ENCODE data around the gene SLCO1A2.
A peak's percentile ranks its signal among the peaks of the same experiment; 100 is the strongest.
"Not testable (repeated sequence)": the region's sequence is repeated elsewhere in the genome, so short reads cannot be mapped to it uniquely, and the experiment has no call there.

SLCO1A2 gene

DNA sequence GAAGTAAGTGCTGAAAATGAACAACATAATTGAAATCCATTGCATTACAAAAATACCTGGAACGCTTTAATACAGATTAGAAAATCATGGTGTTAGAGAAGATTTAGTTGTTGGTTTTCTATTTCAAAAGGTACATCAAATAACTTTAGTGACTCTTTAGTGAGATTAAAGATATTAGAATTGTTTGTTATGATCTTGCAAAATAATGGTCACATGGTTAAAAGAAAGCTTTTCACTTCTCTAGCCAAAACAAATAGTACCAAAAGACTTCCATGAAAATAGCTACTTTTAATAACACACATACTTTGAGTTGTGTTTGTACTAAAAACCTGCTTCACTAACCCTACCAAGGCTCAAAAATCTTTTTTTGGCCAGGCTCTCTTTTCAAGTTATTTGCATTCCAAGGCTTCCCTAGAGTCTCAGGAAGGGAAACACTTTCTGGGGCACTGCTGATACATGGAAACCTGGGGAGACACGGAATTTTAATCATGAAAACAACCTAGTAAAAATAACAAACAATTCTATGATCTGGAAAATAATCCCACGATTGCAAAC, at the start of gene SLCO1A2:
SLCO1A2 (minus strand) TSS at position 147 of the 555 bp plus-strand sequence. CDS start 270 bp downstream, outside the sequence.
- DNase-seq: no peak

DNA sequence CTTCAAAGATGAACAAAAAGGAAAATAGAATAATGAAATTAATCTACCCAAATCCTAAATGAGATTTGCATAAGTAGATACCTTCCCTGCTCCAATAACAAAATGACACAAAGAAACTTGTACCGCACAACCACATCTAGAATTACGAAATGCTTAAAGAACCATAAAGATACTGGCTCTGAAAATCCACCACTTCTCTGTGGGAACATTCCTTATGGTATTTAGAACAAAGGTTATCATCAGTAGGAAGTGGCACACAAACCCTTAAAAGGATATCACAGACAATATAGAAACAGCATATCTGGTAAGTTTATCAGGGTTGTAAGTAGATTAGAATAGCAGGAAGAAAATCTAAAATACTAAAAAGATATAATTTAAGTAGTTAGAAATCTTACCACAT, 49.5 kb upstream of the SLCO1A2 start:
- peak; percentile 19 for DNase-seq

DNA sequence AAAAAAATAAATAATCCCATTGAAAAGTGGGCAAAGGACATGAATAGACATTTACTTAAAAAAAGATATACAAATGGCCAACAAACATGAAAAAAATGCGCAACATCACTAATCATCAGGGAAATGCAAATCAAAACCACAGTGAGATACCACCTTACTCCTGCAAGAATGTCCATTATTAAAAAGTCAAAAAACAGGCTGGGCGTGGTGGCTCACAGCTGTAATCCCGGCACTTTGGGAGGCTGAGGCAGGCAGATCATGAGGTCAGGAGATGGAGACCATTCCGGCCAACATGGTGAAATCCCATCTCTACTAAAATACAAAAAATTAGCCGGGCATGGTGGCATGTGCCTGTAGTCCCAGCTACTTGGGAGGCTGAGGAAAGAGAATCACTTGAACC, 46.6 kb upstream of the SLCO1A2 start:
- not testable (repeated sequence) for DNase-seq

DNA sequence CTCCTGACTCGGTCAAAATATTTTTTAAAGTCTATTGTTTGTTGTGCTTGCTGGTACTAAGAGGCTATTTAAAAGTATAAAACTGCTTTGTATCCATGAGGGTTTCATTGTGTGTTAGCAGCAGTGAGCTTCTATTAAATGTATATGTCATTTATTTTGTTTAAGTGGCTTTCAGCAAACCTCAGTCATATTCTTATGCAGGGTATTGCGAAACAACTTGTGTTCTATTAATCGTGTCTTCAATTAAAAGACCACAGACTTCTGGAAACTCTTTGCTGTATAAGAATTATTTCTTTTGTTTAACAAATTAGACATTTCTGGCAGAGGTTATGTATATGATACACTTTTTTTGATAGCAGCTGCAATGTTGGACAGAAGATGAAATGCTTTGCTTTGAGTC, 44.5 kb upstream of the SLCO1A2 start:
- no peak for DNase-seq

DNA sequence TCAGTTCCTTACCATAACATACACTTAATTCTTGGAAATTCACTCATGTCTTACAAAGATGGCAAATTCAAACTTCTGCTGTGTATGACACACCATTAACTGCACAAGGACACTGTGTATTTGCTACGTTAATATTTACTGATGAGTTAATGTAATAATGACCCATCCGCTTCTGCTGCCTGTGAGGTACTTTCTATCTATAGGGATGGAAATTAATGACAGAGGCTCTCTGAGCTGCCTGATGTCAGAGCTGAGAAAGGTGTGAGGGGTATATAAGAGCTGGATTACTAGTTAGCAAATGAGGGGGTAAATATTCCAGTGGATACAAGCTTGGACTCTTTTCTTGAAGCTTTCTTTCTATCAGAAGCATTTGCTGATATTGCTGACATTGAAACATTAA, 37.9 kb upstream of the SLCO1A2 start, which contains the start of gene IAPP:
IAPP (plus strand) TSS at position 301 of the 400 bp plus-strand sequence. CDS start 450 bp downstream, outside the sequence.
- peak; percentile 25 for DNase-seq

DNA sequence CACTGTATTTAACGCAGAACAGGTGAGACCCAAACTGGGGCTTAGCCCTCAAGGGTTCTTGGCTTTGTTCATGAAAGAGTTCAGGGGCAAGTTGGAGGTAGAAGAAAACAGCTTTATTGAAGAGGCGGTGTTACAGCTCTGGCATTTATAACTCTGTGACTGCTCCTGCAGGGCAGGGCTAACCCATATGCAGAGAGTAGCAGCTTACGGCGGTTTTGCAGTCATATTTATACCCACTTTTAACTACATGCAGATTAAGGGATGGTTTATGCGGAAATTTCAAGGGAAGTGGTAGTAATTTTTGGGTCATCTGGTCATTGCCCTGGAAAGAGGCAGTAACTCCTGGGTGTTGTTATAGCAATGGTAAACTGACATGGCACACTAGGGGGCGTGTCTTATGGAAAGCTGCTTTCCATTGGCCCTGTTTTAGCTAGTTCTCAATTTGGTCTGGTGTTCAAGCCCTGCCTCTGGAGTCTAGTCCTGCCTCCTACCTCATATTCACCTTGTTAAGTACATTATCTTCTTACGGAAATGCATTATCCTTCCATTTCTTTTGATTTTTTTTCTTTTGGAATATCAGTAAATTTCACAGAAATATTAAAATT, 36.2 kb upstream of the SLCO1A2 start:
- DNase-seq: peak; percentile 24

DNA sequence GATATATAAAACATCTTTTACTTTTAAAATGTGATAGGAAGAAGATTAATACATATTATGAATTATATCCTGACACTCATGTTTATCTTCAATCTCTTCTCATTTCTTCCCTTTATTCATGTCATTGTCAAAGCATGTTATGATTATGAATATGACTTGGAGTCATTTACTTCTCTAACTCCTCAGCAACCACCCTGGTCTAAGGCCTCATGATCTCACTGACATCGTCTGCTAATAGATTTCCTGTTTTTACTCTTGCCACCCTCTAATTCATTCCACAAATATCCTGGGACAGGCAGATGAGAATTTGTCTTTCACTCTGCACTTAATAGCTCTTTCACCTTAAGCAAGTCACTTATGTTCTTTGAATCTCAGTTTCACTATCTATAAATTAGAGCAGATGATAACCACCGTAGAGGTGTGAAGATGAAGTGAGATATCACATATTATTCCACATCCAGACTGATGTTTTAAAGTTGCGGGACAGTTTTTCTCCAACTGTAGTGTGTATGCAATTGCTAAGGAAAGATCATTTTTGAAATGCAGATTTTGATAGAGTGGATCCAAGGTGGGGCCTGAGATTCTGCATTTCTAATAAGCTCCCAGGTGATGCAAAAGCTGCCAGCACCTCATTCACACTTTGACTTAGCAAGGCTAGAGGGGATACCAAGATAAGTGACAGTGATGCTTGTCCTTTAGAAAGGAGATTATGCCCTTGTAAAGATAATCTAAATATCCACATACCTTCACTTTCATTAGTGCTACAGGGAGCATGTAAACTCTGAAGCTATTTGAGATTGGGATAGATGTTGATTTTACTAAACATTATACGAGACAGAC, 34.6 kb upstream of the SLCO1A2 start:
- no peak for DNase-seq

- DNase-seq: not testable (repeated sequence)
Measured at GRCh38 chr12:21360632-21361031, 25.9 kb upstream of the SLCO1A2 start.

DNA sequence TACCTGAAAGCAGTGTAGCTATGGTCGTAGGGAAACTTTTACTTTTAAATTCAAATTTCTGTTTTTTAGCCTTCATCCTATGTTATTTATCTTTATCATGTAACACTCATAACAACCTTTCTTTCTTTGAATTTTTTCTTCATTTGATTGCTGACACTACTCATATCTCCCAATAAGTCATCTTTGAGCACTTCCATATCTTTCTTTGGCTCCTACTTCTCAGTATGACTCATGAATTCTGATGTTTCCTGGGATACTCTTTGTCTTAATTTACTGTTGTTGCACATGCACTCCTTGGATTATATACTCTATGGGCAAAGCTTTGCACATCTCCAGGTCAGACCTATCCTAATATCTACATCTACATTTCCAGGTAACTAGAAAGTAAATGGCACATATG, 19.9 kb upstream of the SLCO1A2 start:
- DNase-seq: no peak

GRCh38 chr12:21353948-21354347, 19.2 kb upstream of the SLCO1A2 start:
- DNase-seq: no peak

- no peak for DNase-seq
Measured at GRCh38 chr12:21353487-21353886, 18.8 kb upstream of the SLCO1A2 start.

- peak; percentile 85 for DNase-seq
Measured at GRCh38 chr12:21350975-21351374, 16.3 kb upstream of the SLCO1A2 start.

- no peak for DNase-seq
Measured at GRCh38 chr12:21346542-21347205, 12.0 kb upstream of the SLCO1A2 start.

DNA sequence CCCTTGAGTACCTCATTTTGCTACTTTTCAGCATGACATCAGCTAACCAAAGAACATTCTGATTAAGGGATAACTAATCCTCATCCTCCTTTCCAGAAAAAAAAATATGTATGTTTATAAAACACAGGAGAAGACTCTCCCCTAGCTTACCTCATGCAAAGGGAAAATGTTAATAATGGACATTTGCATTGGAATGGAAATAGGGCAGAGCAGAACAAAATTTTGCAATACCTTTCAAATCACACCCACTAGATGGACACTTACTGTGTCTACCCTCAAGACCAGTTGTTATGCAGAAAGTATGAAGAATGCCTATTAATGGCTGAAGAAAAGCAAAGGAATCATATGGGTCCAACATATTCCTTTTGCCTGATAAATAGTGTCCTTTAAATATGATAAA, 8.9 kb upstream of the SLCO1A2 start:
- DNase-seq: no peak

DNA sequence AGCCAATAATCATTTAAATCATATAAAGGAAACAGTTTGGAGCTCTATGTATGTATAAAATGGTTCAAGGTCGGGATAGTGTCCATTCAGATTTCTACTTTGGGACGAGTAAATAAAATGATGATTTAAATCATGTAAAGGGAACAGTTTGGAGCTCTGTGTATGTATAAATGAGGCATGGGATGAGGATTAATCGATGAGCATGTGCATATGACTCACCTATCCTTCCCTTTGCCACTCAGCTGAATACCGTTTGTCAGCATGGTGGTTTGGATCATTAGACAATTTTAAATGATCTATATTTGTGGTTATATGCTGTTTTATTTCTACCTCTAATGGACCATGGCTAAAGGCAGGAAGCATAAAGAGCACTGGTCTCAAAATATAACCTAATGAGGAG, 7.1 kb upstream of the SLCO1A2 start:
- no peak for DNase-seq

DNA sequence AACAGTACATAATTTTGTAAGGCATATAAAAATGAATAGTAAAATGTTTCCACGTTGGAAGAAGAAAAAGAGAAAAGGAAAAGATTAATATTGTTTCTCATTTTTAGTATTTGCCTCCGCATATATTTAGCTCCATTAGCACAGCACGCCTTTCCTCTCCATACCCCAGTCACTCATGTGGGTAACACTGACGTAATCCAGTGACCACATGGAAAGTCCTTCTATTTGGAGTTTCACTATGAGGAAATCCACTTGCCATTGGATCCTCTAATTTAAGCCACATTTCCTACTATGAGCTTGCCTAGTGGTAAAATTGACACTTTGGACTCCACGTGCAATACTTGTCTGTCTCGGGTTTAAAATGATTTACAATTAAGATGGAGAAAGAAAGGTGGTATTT, 5.7 kb upstream of the SLCO1A2 start:
- no peak for DNase-seq

GRCh38 chr12:21339921-21340320, 5.2 kb upstream of the SLCO1A2 start:
- no peak for DNase-seq

DNA sequence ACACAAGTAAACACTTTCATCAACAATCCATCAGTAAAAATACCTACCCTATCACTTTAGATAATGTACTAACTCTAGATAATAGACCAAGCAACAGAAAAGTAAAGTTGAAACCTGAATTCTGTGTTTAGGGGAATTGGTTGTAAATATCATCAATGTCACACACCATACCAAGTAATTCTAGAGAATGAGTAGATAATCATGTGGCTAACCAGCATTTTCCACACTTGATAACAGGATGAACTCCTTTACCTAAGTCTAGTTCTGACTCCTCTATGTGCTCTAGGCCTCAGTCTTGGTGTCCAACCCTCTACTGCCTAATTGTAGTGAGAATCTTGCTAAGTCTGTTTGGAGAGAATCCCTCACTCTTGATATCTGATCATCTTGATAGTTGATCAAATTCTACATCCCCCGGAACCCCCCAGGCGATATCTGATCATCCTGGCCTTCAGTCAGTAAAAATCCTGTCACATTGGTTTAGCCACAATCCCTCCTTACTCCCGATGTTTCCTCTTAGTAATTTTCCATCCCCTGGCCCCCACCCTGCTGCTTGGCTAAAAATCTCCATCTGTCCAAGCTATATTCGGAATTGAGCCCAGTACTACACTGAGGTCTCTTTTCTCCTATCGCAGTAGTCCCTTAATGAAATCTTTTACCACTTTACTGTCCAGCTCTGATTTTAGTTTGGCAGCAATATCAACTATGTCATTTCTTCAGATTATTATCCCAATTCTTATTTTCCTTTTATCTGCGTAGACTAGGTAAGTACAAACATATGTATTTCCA, 3.4 kb upstream of the SLCO1A2 start:
- DNase-seq: no peak

DNA sequence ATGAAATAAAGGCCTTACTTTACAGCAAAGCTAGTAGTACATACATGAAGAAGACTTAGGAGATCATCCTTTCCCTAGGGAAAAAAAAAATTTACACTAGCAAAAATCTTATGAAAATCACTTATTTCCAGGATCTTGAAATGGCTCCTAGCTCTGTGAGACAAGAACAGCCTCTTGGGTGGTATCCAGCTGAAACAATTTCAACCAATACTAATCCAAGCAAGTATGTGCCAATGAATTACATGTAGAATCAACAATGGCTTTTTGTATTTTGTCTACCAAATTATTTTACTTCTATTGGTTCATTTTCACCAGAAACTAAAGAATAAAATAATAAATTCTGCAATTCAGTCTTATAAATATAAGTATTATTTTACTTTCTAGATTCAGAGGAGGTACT, 2.7 kb upstream of the SLCO1A2 start:
- no peak for DNase-seq

- peak; percentile 94 for DNase-seq
Measured at GRCh38 chr12:21336656-21337055, 1.9 kb upstream of the SLCO1A2 start.

DNA sequence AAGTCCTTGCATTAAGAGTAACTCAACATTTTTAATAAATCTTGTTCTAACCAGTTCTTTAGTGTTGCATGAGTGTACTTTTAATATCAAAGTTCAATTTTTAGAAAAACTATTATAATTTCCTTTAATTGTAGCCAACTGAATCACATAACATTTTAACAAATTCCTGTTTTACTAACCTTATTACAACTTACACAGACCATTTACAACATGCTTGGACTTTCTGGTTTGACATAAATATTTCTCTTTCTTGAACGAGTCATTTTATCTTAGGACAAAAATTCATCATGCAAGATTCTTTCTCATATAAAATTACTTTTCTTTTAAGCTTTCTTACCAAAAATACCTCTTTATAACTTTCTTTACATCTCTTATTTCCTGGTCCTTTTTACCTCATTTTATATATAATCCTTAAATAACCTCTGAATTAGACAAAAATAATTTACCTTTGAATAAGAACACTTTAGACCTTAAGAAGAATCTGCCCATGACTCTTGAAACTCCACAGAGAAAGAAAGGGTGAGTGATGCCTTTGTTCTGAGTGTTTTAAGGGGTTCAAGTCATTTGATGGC, 3.9 kb downstream of the SLCO1A2 start:
- peak; percentile 74 for DNase-seq

DNA sequence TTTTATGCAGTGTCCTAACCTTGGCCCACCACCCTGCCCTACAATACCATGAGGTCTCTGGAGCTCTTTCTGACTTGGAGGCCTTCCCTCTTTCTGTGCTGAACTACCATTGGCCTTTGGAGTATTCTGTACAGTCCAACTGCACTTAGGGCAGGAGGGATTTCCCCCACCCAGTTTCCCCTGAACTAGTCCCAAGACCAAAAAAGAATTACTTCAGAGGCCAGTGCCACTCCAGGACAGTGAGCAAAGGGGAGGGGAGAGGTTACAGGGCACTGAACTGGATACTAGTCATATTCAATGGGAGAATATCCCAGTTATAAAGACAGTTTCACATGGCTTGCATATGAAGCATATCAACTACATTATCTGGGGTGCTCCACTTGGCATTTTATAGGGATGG, 6.1 kb downstream of the SLCO1A2 start:
- DNase-seq: no peak
